HG03521 (cell line): ENCODE data around the gene PATL2.
"Not testable (repeated sequence)": the region's sequence is repeated elsewhere in the genome, so short reads cannot be mapped to it uniquely, and the experiment has no call there.

ENCODE experiments used
- ATAC-seq: cut with Tn5 transposase; IDR thresholded peaks from one replicate; pipeline ENCODE4 v1.9.1; 2021; ENCODE audit warnings: mild to moderate bottlenecking, moderate library complexity; ENCODE audit not compliant: unreplicated experiment

The PATL2 gene

DNA sequence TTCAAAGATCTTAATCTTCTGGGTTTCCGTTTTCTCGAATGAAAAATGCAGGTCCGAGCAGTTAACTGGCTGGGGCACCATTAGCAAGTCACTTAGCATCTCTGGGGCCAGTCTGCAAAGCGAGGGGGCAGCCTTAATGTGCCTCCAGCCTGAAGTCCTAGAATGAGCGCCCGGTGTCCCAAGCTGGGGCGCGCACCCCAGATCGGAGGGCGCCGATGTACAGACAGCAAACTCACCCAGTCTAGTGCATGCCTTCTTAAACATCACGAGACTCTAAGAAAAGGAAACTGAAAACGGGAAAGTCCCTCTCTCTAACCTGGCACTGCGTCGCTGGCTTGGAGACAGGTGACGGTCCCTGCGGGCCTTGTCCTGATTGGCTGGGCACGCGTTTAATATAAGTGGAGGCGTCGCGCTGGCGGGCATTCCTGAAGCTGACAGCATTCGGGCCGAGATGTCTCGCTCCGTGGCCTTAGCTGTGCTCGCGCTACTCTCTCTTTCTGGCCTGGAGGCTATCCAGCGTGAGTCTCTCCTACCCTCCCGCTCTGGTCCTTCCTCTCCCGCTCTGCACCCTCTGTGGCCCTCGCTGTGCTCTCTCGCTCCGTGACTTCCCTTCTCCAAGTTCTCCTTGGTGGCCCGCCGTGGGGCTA, at the start of gene PATL2, which contains the start of gene B2M:
Gene PATL2, minus strand, starts transcription at position 228 of the 647 bp plus-strand sequence. CDS start 34,833 bp downstream, outside the sequence.
Gene B2M, plus strand, starts transcription at position 422 of the 647 bp plus-strand sequence. Its CDS starts 30 bp downstream, at position 452.
- peak; percentile 75 for ATAC-seq

GRCh38 chr15:44753345-44753744, 42.2 kb upstream of the PATL2 start:
- ATAC-seq: no peak

GRCh38 chr15:44743454-44743853, 32.3 kb upstream of the PATL2 start:
- ATAC-seq: not testable (repeated sequence)

DNA sequence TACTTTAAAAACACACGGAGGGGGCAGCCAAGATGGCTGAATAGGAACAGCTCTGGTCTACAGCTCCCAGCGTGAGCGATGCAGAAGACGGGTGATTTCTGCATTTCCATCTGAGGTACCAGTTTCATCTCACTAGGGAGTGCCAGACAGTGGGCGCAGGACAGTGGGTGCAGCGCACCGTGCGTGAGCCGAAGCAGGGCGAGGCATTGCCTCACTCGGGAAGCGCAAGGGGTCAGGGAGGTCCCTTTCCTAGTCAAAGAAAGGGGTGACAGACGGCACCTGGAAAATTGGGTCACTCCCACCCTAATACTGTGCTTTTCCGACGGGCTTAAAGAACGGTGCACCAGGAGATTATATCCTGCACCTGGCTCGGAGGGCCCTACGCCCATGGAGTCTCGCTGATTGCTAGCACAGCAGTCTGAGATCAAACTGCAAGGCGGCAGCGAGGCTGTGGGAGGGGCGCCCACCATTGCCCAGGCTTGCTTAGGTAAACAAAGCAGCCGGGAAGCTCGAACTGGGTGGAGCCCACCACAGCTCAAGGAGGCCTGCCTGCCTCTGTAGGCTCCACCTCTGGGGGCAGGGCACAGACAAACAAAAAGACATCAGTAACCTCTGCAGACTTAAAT, 28.2 kb upstream of the PATL2 start:
- not testable (repeated sequence) for ATAC-seq

- no peak for ATAC-seq
Measured at GRCh38 chr15:44738340-44738984, 27.3 kb upstream of the PATL2 start.

DNA sequence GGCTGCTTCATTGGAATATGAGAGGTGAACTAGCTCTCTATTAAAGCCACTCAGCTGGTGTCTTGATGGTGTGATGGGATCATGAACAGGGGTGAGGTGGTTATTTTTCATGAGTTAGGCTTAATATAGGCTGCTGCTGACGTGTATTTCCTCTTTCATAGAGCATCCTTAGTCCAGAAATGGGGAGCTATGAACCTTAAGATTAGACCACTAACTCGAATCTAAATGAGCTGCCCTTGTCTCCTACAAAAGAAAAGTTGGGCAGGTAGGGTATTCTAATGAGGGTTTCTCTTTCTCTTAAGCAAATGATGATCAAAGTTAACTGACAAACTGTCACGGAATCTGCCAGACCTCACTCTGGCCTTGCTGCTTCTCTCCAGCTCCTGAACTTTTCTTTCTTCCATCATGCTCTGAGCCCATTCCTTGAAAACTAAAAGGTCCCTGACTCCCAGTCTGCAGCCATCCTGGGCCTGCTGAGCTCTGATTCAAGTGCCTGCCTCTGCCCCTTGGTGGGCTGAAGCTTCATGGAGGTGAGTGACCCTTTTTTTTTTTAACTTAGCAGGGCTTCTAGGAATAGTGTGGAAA, 25.1 kb upstream of the PATL2 start, which contains the start of gene TRIM69:
Gene TRIM69, plus strand, starts transcription at position 348 of the 585 bp plus-strand sequence. Its CDS starts 177 bp downstream, at position 525.
- no peak for ATAC-seq

GRCh38 chr15:44735482-44736180, 24.5 kb upstream of the PATL2 start:
- no peak for ATAC-seq

- no peak for ATAC-seq
Measured at GRCh38 chr15:44734839-44735481, 23.8 kb upstream of the PATL2 start.

- no peak for ATAC-seq
Measured at GRCh38 chr15:44729408-44730127, 18.4 kb upstream of the PATL2 start.

DNA sequence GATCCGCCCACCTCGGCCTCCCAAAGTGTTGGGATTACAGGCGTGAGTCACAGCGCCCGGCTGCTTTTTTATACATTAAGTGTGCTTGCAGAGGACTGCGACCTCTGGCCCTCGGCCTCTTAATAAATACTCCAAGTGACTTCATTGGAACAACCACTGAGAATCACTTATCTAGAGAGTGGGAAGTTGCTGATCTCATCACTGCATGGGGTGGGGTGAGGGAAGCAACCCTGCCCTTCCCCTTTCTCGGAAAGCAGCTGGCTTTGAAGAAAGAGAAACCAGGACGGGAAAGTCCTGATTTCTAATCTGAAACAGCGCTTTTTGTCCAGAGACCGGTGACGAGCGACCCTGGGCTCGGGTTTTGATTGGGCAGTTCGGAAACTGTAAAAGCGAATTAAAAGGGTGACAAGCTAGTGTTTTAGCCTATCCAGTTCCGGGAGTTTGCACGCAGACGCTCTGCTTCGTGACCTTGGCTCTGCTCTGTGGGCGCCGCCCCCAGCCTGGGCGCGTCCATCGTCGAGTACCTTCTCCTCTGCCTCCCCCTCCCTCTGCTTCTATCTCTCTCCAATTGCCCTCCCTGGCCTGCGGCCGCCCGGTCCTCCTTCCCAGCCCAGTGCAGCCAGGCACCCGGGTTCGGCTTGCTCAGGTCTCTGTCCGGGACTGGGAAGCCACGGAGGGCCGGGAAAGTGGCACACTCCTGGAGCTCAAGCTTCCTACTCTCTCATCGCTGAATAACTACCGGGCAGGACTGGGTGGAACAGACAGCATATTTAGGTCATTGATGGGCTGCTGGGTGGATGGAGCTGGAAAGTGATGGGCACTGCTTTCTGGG, 17.7 kb upstream of the PATL2 start:
- ATAC-seq: peak; percentile 79

DNA sequence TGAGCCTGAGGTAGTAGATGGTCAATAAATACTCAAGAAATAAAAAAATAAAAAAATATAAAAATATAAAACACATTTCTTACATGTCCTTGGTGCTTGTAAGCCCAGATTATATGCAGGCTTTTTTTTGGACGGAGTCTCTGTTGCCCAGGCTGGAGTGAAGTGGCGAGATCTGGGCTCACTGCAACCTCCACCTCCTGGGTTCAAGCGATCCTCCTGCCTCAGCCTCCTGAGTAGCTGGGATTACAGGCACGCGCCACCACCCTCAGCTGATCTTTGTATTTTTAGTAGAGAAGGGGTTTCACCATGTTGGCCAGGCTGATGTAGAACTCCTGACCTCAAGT, 17.1 kb upstream of the PATL2 start:
- not testable (repeated sequence) for ATAC-seq

GRCh38 chr15:44727485-44728231, 16.5 kb upstream of the PATL2 start:
- ATAC-seq: no peak

- no peak for ATAC-seq
Measured at GRCh38 chr15:44726568-44727484, 15.7 kb upstream of the PATL2 start.

- ATAC-seq: no peak
Measured at GRCh38 chr15:44726136-44726535, 15.0 kb upstream of the PATL2 start.

GRCh38 chr15:44722011-44722410, 10.9 kb upstream of the PATL2 start:
- ATAC-seq: no peak

- no peak for ATAC-seq
Measured at GRCh38 chr15:44720460-44721176, 9.5 kb upstream of the PATL2 start.
